ENCODE data around the gene ADAMTS2.

DNA sequence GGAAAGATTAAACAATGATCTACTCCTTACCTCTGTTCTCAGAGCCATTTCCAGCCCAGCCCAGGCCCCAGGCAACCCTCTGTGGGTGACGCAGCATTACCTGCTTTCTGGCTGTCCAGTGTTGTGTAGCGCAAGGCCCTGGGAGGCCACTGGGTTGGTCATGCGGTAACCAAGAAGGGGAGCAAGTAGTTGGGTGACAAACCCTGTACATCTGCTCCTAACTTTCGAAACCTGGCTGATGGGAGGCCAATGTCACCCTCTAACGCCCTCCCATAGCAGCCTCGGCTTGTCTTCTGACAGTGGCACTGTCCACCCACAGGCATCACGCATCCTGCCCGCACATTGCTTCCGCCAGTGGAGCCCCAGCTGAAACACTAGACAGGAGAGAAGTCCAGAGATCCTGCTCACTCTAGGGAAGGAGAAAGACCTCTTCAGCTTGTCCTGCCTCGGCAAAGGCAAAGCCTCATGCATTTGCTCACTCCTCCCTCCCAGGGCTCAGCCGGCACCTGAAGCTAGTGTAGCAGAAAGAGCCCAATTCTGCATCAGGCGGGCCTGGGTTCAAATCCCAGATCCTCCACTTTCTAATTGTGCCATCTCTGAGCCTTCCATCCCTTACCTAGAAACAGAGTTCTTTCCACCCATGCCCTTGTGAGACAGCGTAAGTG, 94.6 kb downstream of the ADAMTS2 start:
- TF ChIP-seq, protein P1, sequence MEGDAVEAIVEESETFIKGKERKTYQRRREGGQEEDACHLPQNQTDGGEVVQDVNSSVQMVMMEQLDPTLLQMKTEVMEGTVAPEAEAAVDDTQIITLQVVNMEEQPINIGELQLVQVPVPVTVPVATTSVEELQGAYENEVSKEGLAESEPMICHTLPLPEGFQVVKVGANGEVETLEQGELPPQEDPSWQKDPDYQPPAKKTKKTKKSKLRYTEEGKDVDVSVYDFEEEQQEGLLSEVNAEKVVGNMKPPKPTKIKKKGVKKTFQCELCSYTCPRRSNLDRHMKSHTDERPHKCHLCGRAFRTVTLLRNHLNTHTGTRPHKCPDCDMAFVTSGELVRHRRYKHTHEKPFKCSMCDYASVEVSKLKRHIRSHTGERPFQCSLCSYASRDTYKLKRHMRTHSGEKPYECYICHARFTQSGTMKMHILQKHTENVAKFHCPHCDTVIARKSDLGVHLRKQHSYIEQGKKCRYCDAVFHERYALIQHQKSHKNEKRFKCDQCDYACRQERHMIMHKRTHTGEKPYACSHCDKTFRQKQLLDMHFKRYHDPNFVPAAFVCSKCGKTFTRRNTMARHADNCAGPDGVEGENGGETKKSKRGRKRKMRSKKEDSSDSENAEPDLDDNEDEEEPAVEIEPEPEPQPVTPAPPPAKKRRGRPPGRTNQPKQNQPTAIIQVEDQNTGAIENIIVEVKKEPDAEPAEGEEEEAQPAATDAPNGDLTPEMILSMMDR (conservative IDR thresholded peaks at IDR 0.05): no peak
- TF ChIP-seq ZFX (IDR thresholded peaks at IDR 0.05): no peak
